HL-60 (cell line): ENCODE measurements around the gene CNTN1.

Experiments
- DNase-seq, 2 experiments: peaks; one replicate each; pipeline ENCODE4 v3.0.0-alpha.2; 2010 to 2020; ENCODE audit warnings: low read depth in 1 of 2, low spot score in 1 of 2
- H3K27ac ChIP-seq: fragments of 250-450 bp; sonication (Bioruptor Pico); replicated peaks from 2 replicates; pipeline ENCODE4 v1.5.1; 2020; ENCODE audit warnings: mild to moderate bottlenecking, moderate library complexity
- H3K27me3 ChIP-seq: fragments of 250-450 bp; sonication (Bioruptor Pico); 2 replicates; pipeline ENCODE4 v1.5.1; 2021; ENCODE audit warnings: mild to moderate bottlenecking, moderate library complexity; ENCODE audit not compliant: insufficient read depth, poor library complexity, severe bottlenecking
- H3K4me3 ChIP-seq: replicated peaks from 2 replicates; pipeline ENCODE4 v1.5.1; 2011; ENCODE audit warnings: mild to moderate bottlenecking, control low read depth, low read length; ENCODE audit not compliant: insufficient read depth
- GABPA ChIP-seq: IDR thresholded peaks from 2 replicates; pipeline ENCODE4 v1.6.1; 2012; ENCODE audit warnings: low read depth
- POLR2AphosphoS5 ChIP-seq: IDR thresholded peaks from 2 replicates; pipeline ENCODE4 v1.6.1; 2012; ENCODE audit warnings: low read depth
- SPI1 ChIP-seq: IDR thresholded peaks from 2 replicates; pipeline ENCODE4 v1.6.1; 2012; ENCODE audit warnings: low read depth, mild to moderate bottlenecking, borderline replicate concordance
- TF ChIP-seq, protein P1 (sequence below): IDR thresholded peaks from 2 replicates; pipeline ENCODE4 v1.6.1; 2012; ENCODE audit warnings: low read depth; ENCODE audit not compliant: insufficient replicate concordance
- TF ChIP-seq, protein P2 (sequence below): IDR thresholded peaks from one replicate; pipeline ENCODE4 v1.5.1; 2011; ENCODE audit warnings: low read length, control low read depth, inconsistent platforms; ENCODE audit not compliant: insufficient read depth

The CNTN1 gene

DNA sequence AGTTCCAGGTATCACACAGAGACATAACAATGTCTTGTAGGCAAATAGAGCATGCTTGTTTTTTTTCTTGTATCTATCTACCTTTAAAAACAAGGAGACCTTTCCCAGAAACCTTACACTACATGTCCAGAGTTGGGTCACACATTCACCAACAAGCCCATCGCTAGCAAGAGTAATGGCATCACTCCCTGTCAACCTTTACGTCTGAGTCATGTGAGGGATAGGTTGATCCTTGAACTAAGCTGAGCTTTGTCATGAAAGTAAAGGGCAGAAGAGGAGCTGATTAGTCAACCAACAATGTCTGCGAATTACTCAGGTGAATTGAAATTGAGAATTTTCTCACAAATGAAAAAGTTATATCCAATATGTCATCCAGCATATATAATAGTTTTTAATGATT is 219.4 kb downstream of the CNTN1 start:
- DNase-seq, result no peak
- Histone ChIP-seq H3K27ac (no peak overlapping the region), H3K4me3 (no peak overlapping the region), H3K27me3 (no peaks in the 10 kb centered on the region)
- TF ChIP-seq, protein P1, sequence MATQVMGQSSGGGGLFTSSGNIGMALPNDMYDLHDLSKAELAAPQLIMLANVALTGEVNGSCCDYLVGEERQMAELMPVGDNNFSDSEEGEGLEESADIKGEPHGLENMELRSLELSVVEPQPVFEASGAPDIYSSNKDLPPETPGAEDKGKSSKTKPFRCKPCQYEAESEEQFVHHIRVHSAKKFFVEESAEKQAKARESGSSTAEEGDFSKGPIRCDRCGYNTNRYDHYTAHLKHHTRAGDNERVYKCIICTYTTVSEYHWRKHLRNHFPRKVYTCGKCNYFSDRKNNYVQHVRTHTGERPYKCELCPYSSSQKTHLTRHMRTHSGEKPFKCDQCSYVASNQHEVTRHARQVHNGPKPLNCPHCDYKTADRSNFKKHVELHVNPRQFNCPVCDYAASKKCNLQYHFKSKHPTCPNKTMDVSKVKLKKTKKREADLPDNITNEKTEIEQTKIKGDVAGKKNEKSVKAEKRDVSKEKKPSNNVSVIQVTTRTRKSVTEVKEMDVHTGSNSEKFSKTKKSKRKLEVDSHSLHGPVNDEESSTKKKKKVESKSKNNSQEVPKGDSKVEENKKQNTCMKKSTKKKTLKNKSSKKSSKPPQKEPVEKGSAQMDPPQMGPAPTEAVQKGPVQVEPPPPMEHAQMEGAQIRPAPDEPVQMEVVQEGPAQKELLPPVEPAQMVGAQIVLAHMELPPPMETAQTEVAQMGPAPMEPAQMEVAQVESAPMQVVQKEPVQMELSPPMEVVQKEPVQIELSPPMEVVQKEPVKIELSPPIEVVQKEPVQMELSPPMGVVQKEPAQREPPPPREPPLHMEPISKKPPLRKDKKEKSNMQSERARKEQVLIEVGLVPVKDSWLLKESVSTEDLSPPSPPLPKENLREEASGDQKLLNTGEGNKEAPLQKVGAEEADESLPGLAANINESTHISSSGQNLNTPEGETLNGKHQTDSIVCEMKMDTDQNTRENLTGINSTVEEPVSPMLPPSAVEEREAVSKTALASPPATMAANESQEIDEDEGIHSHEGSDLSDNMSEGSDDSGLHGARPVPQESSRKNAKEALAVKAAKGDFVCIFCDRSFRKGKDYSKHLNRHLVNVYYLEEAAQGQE, result no peak
- TF ChIP-seq GABPA, result no peak
- no peak for TF ChIP-seq SPI1
- TF ChIP-seq POLR2AphosphoS5, result no peak
- TF ChIP-seq, protein P2, sequence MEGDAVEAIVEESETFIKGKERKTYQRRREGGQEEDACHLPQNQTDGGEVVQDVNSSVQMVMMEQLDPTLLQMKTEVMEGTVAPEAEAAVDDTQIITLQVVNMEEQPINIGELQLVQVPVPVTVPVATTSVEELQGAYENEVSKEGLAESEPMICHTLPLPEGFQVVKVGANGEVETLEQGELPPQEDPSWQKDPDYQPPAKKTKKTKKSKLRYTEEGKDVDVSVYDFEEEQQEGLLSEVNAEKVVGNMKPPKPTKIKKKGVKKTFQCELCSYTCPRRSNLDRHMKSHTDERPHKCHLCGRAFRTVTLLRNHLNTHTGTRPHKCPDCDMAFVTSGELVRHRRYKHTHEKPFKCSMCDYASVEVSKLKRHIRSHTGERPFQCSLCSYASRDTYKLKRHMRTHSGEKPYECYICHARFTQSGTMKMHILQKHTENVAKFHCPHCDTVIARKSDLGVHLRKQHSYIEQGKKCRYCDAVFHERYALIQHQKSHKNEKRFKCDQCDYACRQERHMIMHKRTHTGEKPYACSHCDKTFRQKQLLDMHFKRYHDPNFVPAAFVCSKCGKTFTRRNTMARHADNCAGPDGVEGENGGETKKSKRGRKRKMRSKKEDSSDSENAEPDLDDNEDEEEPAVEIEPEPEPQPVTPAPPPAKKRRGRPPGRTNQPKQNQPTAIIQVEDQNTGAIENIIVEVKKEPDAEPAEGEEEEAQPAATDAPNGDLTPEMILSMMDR, result no peak

DNA sequence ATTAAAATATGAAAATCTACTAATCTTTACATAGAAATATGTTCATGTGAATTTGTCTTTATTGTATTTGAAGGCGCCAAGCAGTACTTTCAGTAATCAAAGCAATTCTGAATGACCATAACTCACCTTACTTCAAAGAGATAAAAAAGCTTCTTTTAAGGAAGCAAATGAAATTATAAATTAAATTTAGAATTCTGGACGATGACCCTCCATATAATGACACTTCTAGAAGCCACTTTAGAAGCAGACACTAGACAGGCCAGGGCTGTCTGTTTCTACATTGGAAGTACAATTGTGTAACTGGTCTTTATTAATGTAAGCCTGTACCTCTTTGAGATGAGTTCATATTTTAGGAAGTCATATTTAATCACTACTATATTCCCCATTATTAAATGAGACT is 222.9 kb downstream of the CNTN1 start:
- TF ChIP-seq, protein P1, result no peak
- no peak for TF ChIP-seq SPI1
- TF ChIP-seq GABPA, result no peak
- TF ChIP-seq POLR2AphosphoS5, result no peak
- TF ChIP-seq, protein P2, result no peak
- Histone ChIP-seq H3K27me3 (no peaks in the 10 kb centered on the region), H3K27ac (no peak overlapping the region), H3K4me3 (no peak overlapping the region)
- no peak for DNase-seq

DNA sequence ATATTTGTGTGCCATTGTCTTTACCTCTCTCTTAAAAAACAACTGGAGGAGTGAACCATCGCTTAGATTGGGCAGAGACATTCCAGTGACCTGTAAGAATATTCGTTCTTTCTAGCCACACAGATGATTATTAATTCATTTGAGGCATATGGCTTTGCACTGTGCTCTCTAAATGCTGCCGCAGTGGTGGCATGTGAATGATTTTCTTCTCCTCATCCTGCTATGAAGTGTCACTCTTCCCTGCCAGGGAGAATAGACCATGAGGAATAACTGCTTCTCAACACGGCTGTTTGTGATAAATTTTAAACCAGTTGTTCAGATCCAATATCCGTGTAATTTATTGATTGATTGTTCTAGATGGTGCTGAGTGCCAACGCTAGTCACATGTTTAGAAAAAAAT is 225.3 kb downstream of the CNTN1 start:
- Histone ChIP-seq H3K27ac (no peak overlapping the region), H3K4me3 (no peak overlapping the region), H3K27me3 (no peaks in the 10 kb centered on the region)
- DNase-seq, result no peak
- TF ChIP-seq, protein P2, result no peak
- TF ChIP-seq, protein P1, result no peak
- TF ChIP-seq SPI1, result no peak
- no peak for TF ChIP-seq GABPA
- no peak for TF ChIP-seq POLR2AphosphoS5
